OCI-LY1 (cell line): ENCODE measurements around the gene MYH14.

Experiments used
- H2AFZ ChIP-seq: fragments of 200-600 bp; sonication (generic), shearing (Covaris generic); 2 replicates; pipeline ENCODE4 v1.6.0; 2014; ENCODE audit warnings: antibody characterized with exemption, mild to moderate bottlenecking, low read length
- H3F3A ChIP-seq: fragments of 200-600 bp; sonication (generic), shearing (Covaris generic); 2 replicates; pipeline ENCODE4 v1.6.0; 2014; ENCODE audit warnings: mild to moderate bottlenecking, antibody characterized with exemption, low read length, moderate library complexity; ENCODE audit not compliant: insufficient read depth
- H3K27ac ChIP-seq: fragments of 200-600 bp; sonication (generic); 2 replicates; pipeline ENCODE4 v1.5.1; 2014; ENCODE audit warnings: low read length, mixed run types, mild to moderate bottlenecking, low read depth; ENCODE audit not compliant: poor library complexity, severe bottlenecking
- H3K27me3 ChIP-seq: fragments of 200-600 bp; sonication (generic); 2 replicates; pipeline ENCODE4 v1.6.0; 2014; ENCODE audit warnings: antibody characterized with exemption, mild to moderate bottlenecking, low read length, moderate library complexity; ENCODE audit not compliant: insufficient read depth
- H3K36me3 ChIP-seq: fragments of 200-600 bp; sonication (generic); 2 replicates; pipeline ENCODE4 v1.6.1; 2014; ENCODE audit warnings: mild to moderate bottlenecking, antibody characterized with exemption, low read length, moderate library complexity, mixed read lengths; ENCODE audit not compliant: insufficient read depth
- H3K4me1 ChIP-seq: fragments of 200-600 bp; sonication (generic); 2 replicates; pipeline ENCODE4 v1.5.1; 2014; ENCODE audit warnings: mild to moderate bottlenecking, low read length, moderate library complexity; ENCODE audit not compliant: insufficient read depth, severe bottlenecking
- H3K4me2 ChIP-seq: fragments of 200-600 bp; sonication (generic), shearing (Covaris generic); 2 replicates; pipeline ENCODE4 v1.6.1; 2014; ENCODE audit warnings: low read length
- H3K4me3 ChIP-seq: fragments of 200-600 bp; sonication (generic); 2 replicates; pipeline ENCODE4 v1.5.1; 2014; ENCODE audit warnings: low read length, low read depth, mild to moderate bottlenecking, mixed read lengths; ENCODE audit not compliant: poor library complexity, severe bottlenecking
- H3K79me2 ChIP-seq: fragments of 200-600 bp; shearing (Covaris generic); 2 replicates; pipeline ENCODE4 v1.6.1; 2016; ENCODE audit warnings: mixed run types, low read length, mixed read lengths; ENCODE audit not compliant: insufficient read depth
- H3K9ac ChIP-seq: fragments of 200-600 bp; sonication (generic), shearing (Covaris generic); 2 replicates; pipeline ENCODE4 v1.6.1; 2014; ENCODE audit warnings: mild to moderate bottlenecking, low read length, mixed read lengths
- H3K9me2 ChIP-seq: fragments of 200-600 bp; sonication (generic), shearing (Covaris generic); 2 replicates; pipeline ENCODE4 v1.6.1; 2014; ENCODE audit warnings: low read depth, mild to moderate bottlenecking, low read length, mixed read lengths
- H3K9me3 ChIP-seq: fragments of 200-600 bp; shearing (Covaris generic); 2 replicates; pipeline ENCODE4 v1.6.1; 2014; ENCODE audit warnings: low read length, mixed read lengths
- H4K20me1 ChIP-seq: fragments of 200-600 bp; sonication (generic), shearing (Covaris generic); 2 replicates; pipeline ENCODE4 v1.6.0; 2016; ENCODE audit warnings: mild to moderate bottlenecking, low read length; ENCODE audit not compliant: insufficient read depth
- EZH2 ChIP-seq: fragments of 200-600 bp; sonication (generic), shearing (Covaris generic); IDR thresholded peaks from 2 replicates; pipeline ENCODE4 v1.8.0; 2017; ENCODE audit warnings: borderline replicate concordance, mixed run types, mild to moderate bottlenecking, antibody characterized with exemption, low read length, moderate library complexity, mixed read lengths
- TF ChIP-seq, protein P1 (sequence below): fragments of 200-600 bp; sonication (generic), shearing (Covaris generic); IDR thresholded peaks from 2 replicates; pipeline ENCODE4 v1.5.1; 2017; ENCODE audit warnings: mild to moderate bottlenecking, antibody characterized with exemption, low read length, moderate library complexity, mixed read lengths

The MYH14 gene

GRCh38 chr19:50231821-50232220 is 28.4 kb downstream of the MYH14 start:
- Histone ChIP-seq H4K20me1 (no peaks in the 10 kb centered on the region), H3K9ac (no peak overlapping the region)
- no peak for TF ChIP-seq EZH2
- TF ChIP-seq, protein P1, sequence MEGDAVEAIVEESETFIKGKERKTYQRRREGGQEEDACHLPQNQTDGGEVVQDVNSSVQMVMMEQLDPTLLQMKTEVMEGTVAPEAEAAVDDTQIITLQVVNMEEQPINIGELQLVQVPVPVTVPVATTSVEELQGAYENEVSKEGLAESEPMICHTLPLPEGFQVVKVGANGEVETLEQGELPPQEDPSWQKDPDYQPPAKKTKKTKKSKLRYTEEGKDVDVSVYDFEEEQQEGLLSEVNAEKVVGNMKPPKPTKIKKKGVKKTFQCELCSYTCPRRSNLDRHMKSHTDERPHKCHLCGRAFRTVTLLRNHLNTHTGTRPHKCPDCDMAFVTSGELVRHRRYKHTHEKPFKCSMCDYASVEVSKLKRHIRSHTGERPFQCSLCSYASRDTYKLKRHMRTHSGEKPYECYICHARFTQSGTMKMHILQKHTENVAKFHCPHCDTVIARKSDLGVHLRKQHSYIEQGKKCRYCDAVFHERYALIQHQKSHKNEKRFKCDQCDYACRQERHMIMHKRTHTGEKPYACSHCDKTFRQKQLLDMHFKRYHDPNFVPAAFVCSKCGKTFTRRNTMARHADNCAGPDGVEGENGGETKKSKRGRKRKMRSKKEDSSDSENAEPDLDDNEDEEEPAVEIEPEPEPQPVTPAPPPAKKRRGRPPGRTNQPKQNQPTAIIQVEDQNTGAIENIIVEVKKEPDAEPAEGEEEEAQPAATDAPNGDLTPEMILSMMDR = no peak

DNA sequence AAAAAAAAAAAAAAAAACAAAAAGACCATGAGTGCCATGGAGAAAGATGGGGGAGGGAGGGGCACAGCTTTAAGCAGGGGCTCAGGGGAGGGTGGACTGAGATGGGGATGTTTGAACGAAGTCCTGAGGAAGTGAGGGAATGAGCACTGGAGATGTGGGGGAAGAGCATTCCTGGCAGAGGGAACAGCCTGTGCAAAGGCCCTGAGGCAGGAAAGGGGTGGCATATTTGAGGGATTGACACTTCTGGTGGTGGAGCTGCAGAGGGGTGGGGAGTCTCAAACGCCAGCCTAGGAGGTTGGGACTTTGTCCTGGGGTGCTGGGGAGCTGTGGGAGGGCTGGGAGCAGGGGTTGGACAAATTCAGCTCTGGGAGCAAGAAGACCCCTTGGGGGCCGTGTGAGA is 29.2 kb downstream of the MYH14 start:
- Histone ChIP-seq H3K9ac (no peak overlapping the region), H3K36me3 (no peaks in the 10 kb centered on the region), H3K79me2 (no peaks in the 10 kb centered on the region), H4K20me1 (no peaks in the 10 kb centered on the region), H3K9me3 (no peaks in the 10 kb centered on the region), H3K27me3 (no peaks in the 10 kb centered on the region), H3K9me2 (no peaks in the 10 kb centered on the region), H3K4me3 (no peak overlapping the region), H3K4me2 (no peak overlapping the region), H3K27ac (no peak overlapping the region), H3K4me1 (no peaks in the 10 kb centered on the region), H3F3A (no peaks in the 10 kb centered on the region), H2AFZ (no peak overlapping the region)
- no peak for TF ChIP-seq EZH2
- TF ChIP-seq, protein P1 = no peak

More at GRCh38 chr19:50231821-50232220, 28.4 kb downstream of the MYH14 start:
- no peaks in the 10 kb centered on the region for H3K9me2 ChIP-seq
- H3K9me3 ChIP-seq = no peaks in the 10 kb centered on the region
- no peaks in the 10 kb centered on the region for H3K27me3 ChIP-seq
- H3K79me2 ChIP-seq = no peaks in the 10 kb centered on the region
- H2AFZ ChIP-seq = no peak overlapping the region
- H3K4me2 ChIP-seq = no peak overlapping the region
- no peaks in the 10 kb centered on the region for H3F3A ChIP-seq
- H3K36me3 ChIP-seq = no peaks in the 10 kb centered on the region
- H3K4me1 ChIP-seq = no peaks in the 10 kb centered on the region
- no peak overlapping the region for H3K4me3 ChIP-seq
- H3K27ac ChIP-seq = no peak overlapping the region

GRCh38 chr19:50233308-50233910 is 30.0 kb downstream of the MYH14 start:
- no peak overlapping the region for H2AFZ ChIP-seq

More at GRCh38 chr19:50233308-50233910, 30.0 kb downstream of the MYH14 start:
- Histone ChIP-seq H3K4me2 (no peak overlapping the region), H3K27me3 (0 out of 2 replicates have a peak, but pooled peaks cover 4% of the 10 kb centered on the region), H3K4me3 (no peak overlapping the region), H3K9me3 (no peaks in the 10 kb centered on the region), H3K9ac (no peak overlapping the region), H4K20me1 (no peaks in the 10 kb centered on the region), H3F3A (no peaks in the 10 kb centered on the region), H3K9me2 (no peaks in the 10 kb centered on the region), H3K79me2 (no peaks in the 10 kb centered on the region), H3K36me3 (no peaks in the 10 kb centered on the region), H3K27ac (no peak overlapping the region), H3K4me1 (no peaks in the 10 kb centered on the region)
- no peak for TF ChIP-seq EZH2
- TF ChIP-seq, protein P1 = no peak
